MCF 10A (cell line): ENCODE data around the gene EFNA1. TPM values are rescaled to one million over a fixed set of nuclear protein-coding genes. Genes with fewer than 3 reads are reported as not detected.

Source experiments
- BruUV-seq: library from RNA; stranded (reverse); fragments of 400-500 nt; replicated peaks from 2 replicates; lab custom pipeline; 2021; lab: Mats Ljungman, UMichigan
- CTCF ChIA-PET: fragments of 300-600 bp; sonication (Branson Sonifier 250); formaldehyde crosslinking; extraction: SDS; loops from one replicate; lab custom pipeline; 2021; ENCODE audit warnings: antibody characterized with exemption, inconsistent platforms; lab: Yijun Ruan, JAX
- POLR2A ChIA-PET: fragments of 300-600, 350-650 bp; sonication (Branson Sonifier 250); formaldehyde crosslinking; extraction: SDS; loops from one replicate; lab custom pipeline; 2020; ENCODE audit warnings: antibody characterized with exemption, inconsistent platforms; lab: Yijun Ruan, JAX
- DNase-seq: peaks from one replicate; pipeline ENCODE4 v3.0.0-alpha.2; 2018; ENCODE audit not compliant: unreplicated experiment
- H3K27ac Mint-ChIP-seq: one replicate; pipeline ENCODE4 v1.8.0; 2022; ENCODE audit warnings: mild to moderate bottlenecking, low read depth, mixed read lengths; ENCODE audit not compliant: unreplicated experiment
- H3K27me3 Mint-ChIP-seq: one replicate; pipeline ENCODE4 v1.8.0; 2022; ENCODE audit warnings: mixed read lengths; ENCODE audit not compliant: insufficient read depth, unreplicated experiment
- H3K36me3 Mint-ChIP-seq: one replicate; pipeline ENCODE4 v1.8.0; 2022; ENCODE audit warnings: mild to moderate bottlenecking, moderate library complexity, mixed read lengths; ENCODE audit not compliant: insufficient read depth, unreplicated experiment
- H3K4me1 Mint-ChIP-seq: one replicate; pipeline ENCODE4 v1.8.0; 2022; ENCODE audit warnings: mixed read lengths; ENCODE audit not compliant: insufficient read depth, unreplicated experiment
- H3K4me3 Mint-ChIP-seq: one replicate; pipeline ENCODE4 v1.8.0; 2022; ENCODE audit warnings: mild to moderate bottlenecking, moderate library complexity, mixed read lengths; ENCODE audit not compliant: unreplicated experiment
- H3K9me3 Mint-ChIP-seq: one replicate; pipeline ENCODE4 v1.8.0; 2022; ENCODE audit warnings: mixed read lengths; ENCODE audit not compliant: unreplicated experiment
- intact Hi-C: fragments of 100-400 bp; cut with micrococcal nuclease; formaldehyde crosslinking; loops from 2 replicates; pipeline ENCODE4 v1.14.1; 2022
- total RNA-seq: library from RNA; stranded (reverse); gene quantifications from 2 replicates; pipeline ENCODE4 v1.2.3, GENCODE V29; 2022
- TF ChIP-seq, protein P1 (sequence below): fragments of 200-600 bp; IDR thresholded peaks from one replicate; pipeline ENCODE4 v1.8.0; 2022; ENCODE audit warnings: antibody characterized with exemption, mild to moderate bottlenecking; ENCODE audit not compliant: unreplicated experiment

Gene EFNA1
- total RNA-seq, 1 experiment from 2014 or later: 38.9 TPM

DNA sequence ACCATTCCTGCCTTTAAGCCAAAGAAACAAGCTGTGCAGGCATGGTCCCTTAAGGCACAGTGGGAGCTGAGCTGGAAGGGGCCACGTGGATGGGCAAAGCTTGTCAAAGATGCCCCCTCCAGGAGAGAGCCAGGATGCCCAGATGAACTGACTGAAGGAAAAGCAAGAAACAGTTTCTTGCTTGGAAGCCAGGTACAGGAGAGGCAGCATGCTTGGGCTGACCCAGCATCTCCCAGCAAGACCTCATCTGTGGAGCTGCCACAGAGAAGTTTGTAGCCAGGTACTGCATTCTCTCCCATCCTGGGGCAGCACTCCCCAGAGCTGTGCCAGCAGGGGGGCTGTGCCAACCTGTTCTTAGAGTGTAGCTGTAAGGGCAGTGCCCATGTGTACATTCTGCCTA, 6.6 kb downstream of the EFNA1 start:
- Mint-ChIP-seq H3K4me1 (peaks cover 58% of the 10 kb centered on the region), H3K27me3 (no peaks in the 10 kb centered on the region)

DNA sequence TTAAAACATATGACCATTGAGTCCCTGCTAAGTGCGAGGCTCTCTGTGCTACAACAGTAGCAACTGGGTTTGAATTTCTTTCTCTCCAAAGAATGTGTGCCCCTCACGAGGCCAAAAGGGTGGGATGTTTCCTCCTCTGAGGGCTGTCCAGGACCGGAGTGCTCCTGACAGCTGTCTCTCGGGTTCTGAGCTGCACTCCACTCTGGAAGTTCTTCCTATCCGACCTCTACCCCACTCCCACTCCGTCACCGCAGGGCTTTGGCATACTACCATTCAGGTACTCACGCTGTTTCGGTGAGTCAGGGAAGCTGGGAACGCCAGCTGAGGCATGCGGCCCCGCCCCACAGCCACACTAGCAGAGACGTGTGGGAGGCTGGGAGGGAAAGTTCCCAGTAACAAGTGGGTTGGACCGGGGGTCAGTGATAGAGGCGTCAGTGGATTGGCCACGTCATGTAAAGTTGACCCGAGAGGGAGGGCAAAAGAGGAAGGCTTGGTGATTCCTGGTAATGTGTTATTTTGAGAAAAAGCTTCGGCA, 7.3 kb downstream of the EFNA1 start:
- TSS peak; percentile 78 for BruUV-seq
- intact Hi-C loops: no loop called here
- CTCF ChIA-PET: interaction anchor here (0.5 to 14.0 kb wide), 18 partner anchors 9 to 202 kb away, joined by 3 to 161 read pairs (median 4); partner anchors contain the start of gene KRTCAP2

More for the DNA sequence above, 6.6 kb downstream of the EFNA1 start:
- DNase-seq: peak; percentile 41
- Mint-ChIP-seq H3K27ac (peak overlapping the region; percentile 94), H3K36me3 (peaks cover 89% of the 10 kb centered on the region), H3K4me3 (peak overlapping the region; percentile 80), H3K9me3 (no peaks in the 10 kb centered on the region)
- TF ChIP-seq, protein P1, sequence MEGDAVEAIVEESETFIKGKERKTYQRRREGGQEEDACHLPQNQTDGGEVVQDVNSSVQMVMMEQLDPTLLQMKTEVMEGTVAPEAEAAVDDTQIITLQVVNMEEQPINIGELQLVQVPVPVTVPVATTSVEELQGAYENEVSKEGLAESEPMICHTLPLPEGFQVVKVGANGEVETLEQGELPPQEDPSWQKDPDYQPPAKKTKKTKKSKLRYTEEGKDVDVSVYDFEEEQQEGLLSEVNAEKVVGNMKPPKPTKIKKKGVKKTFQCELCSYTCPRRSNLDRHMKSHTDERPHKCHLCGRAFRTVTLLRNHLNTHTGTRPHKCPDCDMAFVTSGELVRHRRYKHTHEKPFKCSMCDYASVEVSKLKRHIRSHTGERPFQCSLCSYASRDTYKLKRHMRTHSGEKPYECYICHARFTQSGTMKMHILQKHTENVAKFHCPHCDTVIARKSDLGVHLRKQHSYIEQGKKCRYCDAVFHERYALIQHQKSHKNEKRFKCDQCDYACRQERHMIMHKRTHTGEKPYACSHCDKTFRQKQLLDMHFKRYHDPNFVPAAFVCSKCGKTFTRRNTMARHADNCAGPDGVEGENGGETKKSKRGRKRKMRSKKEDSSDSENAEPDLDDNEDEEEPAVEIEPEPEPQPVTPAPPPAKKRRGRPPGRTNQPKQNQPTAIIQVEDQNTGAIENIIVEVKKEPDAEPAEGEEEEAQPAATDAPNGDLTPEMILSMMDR: no peak
- intact Hi-C loops: no loop called here
- CTCF ChIA-PET: interaction anchor here (0.8 to 14.0 kb wide), 16 partner anchors 9 to 162 kb away, joined by 3 to 161 read pairs (median 4); partner anchors contain the start of gene KRTCAP2
- BruUV-seq: no TSS peak
- POLR2A ChIA-PET: interaction anchor here (0.5 to 8.1 kb wide), 32 partner anchors 9 to 797 kb away, joined by 3 to 238 read pairs (median 6); partner anchors contain the start of genes ADAM15, CKS1B, EFNA1 and FLAD1

DNA sequence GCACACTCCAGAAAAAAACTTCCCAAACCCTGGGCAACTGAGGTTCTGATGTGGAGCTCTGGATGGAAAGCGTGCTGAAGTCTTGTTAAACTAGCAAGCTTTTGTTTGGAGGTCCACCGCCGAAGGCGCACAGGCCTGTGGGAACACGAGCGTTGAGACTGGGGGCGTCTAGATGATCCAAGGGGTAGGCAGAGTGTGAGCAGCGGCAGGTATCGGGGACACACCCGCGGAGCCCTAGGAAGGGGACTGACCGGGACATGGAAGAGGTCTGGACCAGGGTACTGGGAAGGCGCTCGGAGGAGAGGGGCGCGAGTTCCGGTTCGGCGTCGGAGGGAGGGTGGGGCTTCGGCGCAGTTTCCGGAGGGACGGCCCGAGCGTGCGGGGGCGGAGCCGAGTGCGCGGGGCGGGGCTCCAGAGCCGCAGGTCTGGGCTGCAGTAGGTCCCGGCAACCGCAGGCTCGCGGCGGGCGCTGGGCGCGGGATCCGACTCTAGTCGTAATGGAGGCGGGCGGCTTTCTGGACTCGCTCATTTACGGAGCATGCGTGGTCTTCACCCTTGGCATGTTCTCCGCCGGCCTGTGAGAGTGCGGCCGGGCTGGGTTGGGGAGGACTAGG, 7.8 kb downstream of the EFNA1 start, which contains the start of gene SLC50A1:
SLC50A1 (plus strand) TSS at position 438 of the 614 bp plus-strand sequence; CDS start at position 498, 60 bp downstream.
- H3K4me1 Mint-ChIP-seq: peaks cover 50% of the 10 kb centered on the region
- no peaks in the 10 kb centered on the region for H3K9me3 Mint-ChIP-seq
- CTCF ChIA-PET: interaction anchor here (0.5 to 14.0 kb wide), 17 partner anchors 9 to 202 kb away, joined by 3 to 161 read pairs (median 4); partner anchors contain the start of gene KRTCAP2

More for the DNA sequence above, 7.3 kb downstream of the EFNA1 start:
- POLR2A ChIA-PET: interaction anchor here (0.5 to 8.1 kb wide), 45 partner anchors 10 to 1173 kb away, joined by 3 to 238 read pairs (median 5); partner anchors contain the start of genes ADAM15, CKS1B, EFNA1 and FLAD1
- no peaks in the 10 kb centered on the region for H3K9me3 Mint-ChIP-seq
- TF ChIP-seq, protein P1: no peak
- H3K27ac Mint-ChIP-seq: peak overlapping the region; percentile 94
- H3K4me3 Mint-ChIP-seq: peak overlapping the region; percentile 80
- peaks cover 54% of the 10 kb centered on the region for H3K4me1 Mint-ChIP-seq
- no peaks in the 10 kb centered on the region for H3K27me3 Mint-ChIP-seq
- H3K36me3 Mint-ChIP-seq: peaks cover 83% of the 10 kb centered on the region
- DNase-seq: peak; percentile 100

More for the DNA sequence above, 7.8 kb downstream of the EFNA1 start, which contains the start of gene SLC50A1:
- TF ChIP-seq, protein P1: no peak
- peaks cover 83% of the 10 kb centered on the region for H3K36me3 Mint-ChIP-seq
- POLR2A ChIA-PET: interaction anchor here (0.7 to 8.1 kb wide), 43 partner anchors 10 to 1173 kb away, joined by 3 to 238 read pairs (median 5); partner anchors contain the start of genes ADAM15, CKS1B, EFNA1 and FLAD1
- peak; percentile 94 for DNase-seq
- peak within 1 kb of the TSS; percentile 94 for H3K27ac Mint-ChIP-seq
- H3K4me3 Mint-ChIP-seq: peak within 1 kb of the TSS; percentile 80
- no peaks in the 10 kb centered on the region for H3K27me3 Mint-ChIP-seq
- intact Hi-C loops: no loop called here
- no TSS peak for BruUV-seq
